Esophagus squamous epithelium (tissue), 5 donors: ENCODE data around the gene DCAF10. TPM values are rescaled to one million over a fixed set of nuclear protein-coding genes. Genes with fewer than 3 reads are reported as not detected.

Source experiments
- DNase-seq: peaks from one replicate; lab custom pipeline; 2025; lab: John Stamatoyannopoulos, UW
- H3K27ac ChIP-seq, 4 donors: fragments of 200-600 bp; sonication (generic); one replicate each; pipeline ENCODE4 v1.5.1; 2016 to 2019; ENCODE audit warnings: mild to moderate bottlenecking in 1 of 4
- H3K27me3 ChIP-seq, 4 donors: fragments of 200-600 bp; sonication (generic); 1 replicate in 3 of 4; 2 replicates in 1 of 4; pipeline versions ENCODE4 v1.5.1 to v1.6.0; 2017 to 2021; ENCODE audit warnings: antibody characterized with exemption in 1 of 4
- H3K36me3 ChIP-seq, 3 donors: fragments of 200-600 bp; sonication (generic); one replicate each; pipeline ENCODE4 v1.5.1; 2016 to 2019
- H3K4me1 ChIP-seq, 3 donors: fragments of 200-600 bp; sonication (generic); one replicate each; pipeline ENCODE4 v1.5.1; 2017 to 2019
- H3K4me3 ChIP-seq, 4 donors: fragments of 200-600 bp; sonication (generic); 1 replicate in 3 of 4; 2 replicates in 1 of 4; pipeline ENCODE4 v1.5.1; 2016 to 2019; ENCODE audit warnings: mild to moderate bottlenecking in 2 of 4, moderate library complexity in 1 of 4
- H3K9me3 ChIP-seq, 3 donors: fragments of 200-600 bp; sonication (generic); one replicate each; pipeline ENCODE4 v1.5.1; 2016 to 2019
- CTCF ChIP-seq, 6 experiments: fragments of 450-650 bp in 4 of 6; fragments of 200-600 bp in 2 of 6; sonication (generic) in 2 of 6; IDR thresholded peaks; one replicate each; pipeline ENCODE4 v1.5.1; 2016 to 2019; ENCODE audit warnings: antibody characterized with exemption in 6 of 6, mild to moderate bottlenecking in 4 of 6, moderate library complexity in 4 of 6
- POLR2A ChIP-seq, 4 donors: fragments of 450-650 bp; IDR thresholded peaks; one replicate each; pipeline ENCODE4 v1.6.1; 2017; ENCODE audit warnings: antibody characterized with exemption in 4 of 4, mild to moderate bottlenecking in 4 of 4, moderate library complexity in 3 of 4
- WGBS, 2 donors: methylation state at CpG; one replicate each; pipeline ENCODE4 v1.1.5; 2018; 5-methylcytosine and 5-hydroxymethylcytosine counted together
- intact Hi-C: fragments of 100-400 bp; cut with DNase I; formaldehyde crosslinking; loops from one replicate; pipeline ENCODE4 v1.15.0; 2022
- total RNA-seq, 4 donors: library from RNA; depleted of rRNA; stranded (reverse); fragments of >200 nt; gene quantifications; one replicate each; pipeline ENCODE4 v1.1.0, GENCODE V29; 2016
- donor health status: DM: yes; HTN: yes; CAD: no.

Gene DCAF10
- total RNA-seq, 4 donors from 2014 or later: 12.0 to 22.9 (median 17.6) TPM

- intact Hi-C loops: loop anchor here (5.0 kb wide), 2 partner anchors 161 to 446 kb away; no protein-coding TSS in a partner anchor
- WGBS, 2 donors: 91 to 96% methylated on average over 5 to 7 of the region's 14 CpGs
- DNase-seq: no peak
- peaks cover 0 to 47% (median 0%) of the 10 kb centered on the region in 3 donors for H3K36me3 ChIP-seq
- TF ChIP-seq POLR2A (IDR thresholded peaks at IDR 0.05) (no peak), CTCF (IDR thresholded peaks at IDR 0.05) (no peak)
- H3K4me1 ChIP-seq: peaks cover 0 to 66% (median 13%) of the 10 kb centered on the region in 3 donors
- H3K27me3 ChIP-seq: no peaks in the 10 kb centered on the region
- H3K4me3 ChIP-seq: no peak overlapping the region
- no peaks in the 10 kb centered on the region for H3K9me3 ChIP-seq
- H3K27ac ChIP-seq: peak overlapping the region in 3 of 4 donors; percentile 36 to 76 (median 38)
These were observed 115.4 kb downstream of the DCAF10 start for GRCh38 chr9:37915911-37916470.

GRCh38 chr9:37916471-37917312 is 116.1 kb downstream of the DCAF10 start:
- DNase-seq: no peak
- WGBS, 2 donors: 40 to 59% methylated on average over 6 to 10 of the region's 18 CpGs
- Histone ChIP-seq H3K9me3 (no peaks in the 10 kb centered on the region), H3K4me3 (no peak overlapping the region), H3K36me3 (peaks cover 0 to 47% (median 0%) of the 10 kb centered on the region in 3 donors), H3K27me3 (no peaks in the 10 kb centered on the region), H3K27ac (peak overlapping the region; percentile 24 to 80 (median 56)), H3K4me1 (peaks cover 2 to 73% (median 15%) of the 10 kb centered on the region in 3 donors)
- intact Hi-C loops: loop anchor here (5.0 kb wide), 2 partner anchors 161 to 446 kb away; no protein-coding TSS in a partner anchor
- TF ChIP-seq CTCF (IDR thresholded peaks at IDR 0.05): no peak
- TF ChIP-seq POLR2A (IDR thresholded peaks at IDR 0.05): no peak

Other genes with a start within 250 kb of the DCAF10 start
- 1 to 10 TPM; 3.4 to 6.0 (median 4.4) TPM for gene FBXO10, start 224.4 kb upstream of the DCAF10 start, total RNA-seq
- 100 to 1,000 TPM in 2 of 4 donors, 10 to 100 TPM in 2; 25.1 to 129 (median 105) TPM for gene TOMM5, start 208.2 kb upstream of the DCAF10 start, total RNA-seq
- under 1 TPM in 2 of 4 donors, not detected in 2; 0.04 to 0.18 TPM for gene FRMPD1, start 149.8 kb upstream of the DCAF10 start, total RNA-seq
- gene TRMT10B, start 47.0 kb upstream of the DCAF10 start, total RNA-seq: 1 to 10 TPM; 2.1 to 6.5 (median 3.0) TPM
- gene EXOSC3, start 15.7 kb upstream of the DCAF10 start, total RNA-seq: 10 to 100 TPM; 26.1 to 51.8 (median 36.6) TPM
- gene SLC25A51, start 103.3 kb downstream of the DCAF10 start, total RNA-seq: 10 to 100 TPM; 18.2 to 30.3 (median 20.3) TPM